CD14-positive monocyte (primary cell): Measurements from ENCODE around the gene BAAT. TPM values are rescaled to one million over a fixed set of nuclear protein-coding genes. Genes with fewer than 3 reads are reported as not detected.

ENCODE experiments used
- DNase-seq, 3 donors: peaks; one replicate each; pipeline ENCODE4 v3.0.0-alpha.2; 2011 to 2022
- H2AFZ ChIP-seq: 2 replicates; pipeline ENCODE4 v1.6.0; 2012; ENCODE audit warnings: mild to moderate bottlenecking, low read depth, low read length, inconsistent platforms; ENCODE audit not compliant: insufficient read depth, poor library complexity, severe bottlenecking
- H3K27ac ChIP-seq, 2 donors: 1 replicate in 1 of 2; 2 replicates in 1 of 2; pipeline ENCODE4 v1.5.1; 2012 to 2013; ENCODE audit warnings: low read length in 2 of 2, control low read depth in 1 of 2, inconsistent platforms in 1 of 2, low read depth in 1 of 2, mild to moderate bottlenecking in 1 of 2
- H3K27me3 ChIP-seq, 2 donors: one replicate each; pipeline versions ENCODE4 v1.6.0 to v1.6.1; 2011 to 2013; ENCODE audit warnings: low read length in 2 of 2; ENCODE audit not compliant: control insufficient read depth in 2 of 2, insufficient read depth in 2 of 2
- H3K36me3 ChIP-seq, 2 donors: replicated peaks in 1 of 2; 1 replicate in 1 of 2; 2 replicates in 1 of 2; pipeline versions ENCODE4 v1.5.1 to v1.6.1; 2012 to 2013; ENCODE audit warnings: low read length in 2 of 2, control low read depth in 1 of 2, inconsistent platforms in 1 of 2, mild to moderate bottlenecking in 1 of 2; ENCODE audit not compliant: insufficient read depth in 2 of 2, control insufficient read depth in 1 of 2
- H3K4me1 ChIP-seq, 2 donors: 1 replicate in 1 of 2; 2 replicates in 1 of 2; pipeline versions ENCODE4 v1.5.1 to v1.6.1; 2012 to 2013; ENCODE audit warnings: low read length in 2 of 2, control low read depth in 1 of 2, inconsistent platforms in 1 of 2, mild to moderate bottlenecking in 1 of 2, moderate library complexity in 1 of 2; ENCODE audit not compliant: insufficient read depth in 2 of 2, control insufficient read depth in 1 of 2
- H3K4me2 ChIP-seq: replicated peaks from 2 replicates; pipeline ENCODE3; 2012; ENCODE audit warnings: low read length, moderate library complexity, mild to moderate bottlenecking; ENCODE audit not compliant: poor library complexity, severe bottlenecking; ENCODE audit errors: extremely low read depth
- H3K4me3 ChIP-seq, 3 experiments: fragments of 200-600 bp in 1 of 3; sonication (generic) in 1 of 3; replicated peaks in 1 of 3; 1 replicate in 2 of 3; 2 replicates in 1 of 3; pipeline ENCODE4 v1.5.1; 2011 to 2013; ENCODE audit warnings: low read length in 3 of 3, mild to moderate bottlenecking in 3 of 3, control low read depth in 2 of 3, low read depth in 2 of 3, inconsistent platforms in 1 of 3, moderate library complexity in 1 of 3
- H3K79me2 ChIP-seq: 2 replicates; pipeline ENCODE4 v1.6.0; 2012; ENCODE audit warnings: mild to moderate bottlenecking, control low read depth, inconsistent platforms, low read length, moderate library complexity; ENCODE audit not compliant: insufficient read depth
- H3K9ac ChIP-seq: 2 replicates; pipeline ENCODE4 v1.6.0; 2017; ENCODE audit warnings: low read length, mild to moderate bottlenecking; ENCODE audit not compliant: insufficient read depth, poor library complexity, severe bottlenecking
- H3K9me3 ChIP-seq, 2 donors: replicated peaks in 1 of 2; 1 replicate in 1 of 2; 2 replicates in 1 of 2; pipeline versions ENCODE4 v1.5.1 to v1.6.1; 2012 to 2013; ENCODE audit warnings: low read length in 2 of 2, control low read depth in 1 of 2; ENCODE audit not compliant: control insufficient read depth in 1 of 2, insufficient read depth in 1 of 2
- H4K20me1 ChIP-seq: 2 replicates; pipeline ENCODE4 v1.6.0; 2012; ENCODE audit warnings: mild to moderate bottlenecking, low read length, control low read depth, moderate library complexity; ENCODE audit not compliant: insufficient read depth
- H3K27ac Mint-ChIP-seq, 7 donors: one replicate each; pipeline ENCODE4 v1.8.0; 2020; ENCODE audit warnings: mild to moderate bottlenecking in 7 of 7, mixed read lengths in 7 of 7, moderate library complexity in 6 of 7, inconsistent platforms in 2 of 7
- H3K27me3 Mint-ChIP-seq, 3 donors: one replicate each; pipeline ENCODE4 v1.8.0; 2021 to 2022; ENCODE audit warnings: low read depth in 3 of 3, mild to moderate bottlenecking in 3 of 3, mixed read lengths in 3 of 3, moderate library complexity in 3 of 3, inconsistent platforms in 1 of 3
- H3K36me3 Mint-ChIP-seq, 2 donors: one replicate each; pipeline ENCODE4 v1.8.0; 2020; ENCODE audit warnings: mixed read lengths in 2 of 2, inconsistent platforms in 1 of 2, mild to moderate bottlenecking in 1 of 2
- H3K4me1 Mint-ChIP-seq: one replicate; pipeline ENCODE4 v1.8.0; 2020; ENCODE audit warnings: mild to moderate bottlenecking, mixed read lengths
- H3K4me3 Mint-ChIP-seq, 2 donors: one replicate each; pipeline ENCODE4 v1.8.0; 2020; ENCODE audit warnings: mild to moderate bottlenecking in 2 of 2, mixed read lengths in 2 of 2, moderate library complexity in 1 of 2
- H3K9me3 Mint-ChIP-seq, 7 donors: one replicate each; pipeline ENCODE4 v1.8.0; 2020 to 2022; ENCODE audit warnings: mixed read lengths in 7 of 7, mild to moderate bottlenecking in 6 of 7, moderate library complexity in 6 of 7, inconsistent platforms in 2 of 7
- WGBS: methylation state at CpG from one replicate; pipeline ENCODE4 v1.1.5; 2013; ENCODE audit warnings: missing lambda C conversion rate; ENCODE audit not compliant: insufficient coverage; 5-methylcytosine and 5-hydroxymethylcytosine counted together
- intact Hi-C, 2 donors: fragments of 100-400 bp; cut with micrococcal nuclease; formaldehyde crosslinking; loops; one replicate each; pipeline versions ENCODE4 v1.15.0 to v1.15.1; 2023
- polyA plus RNA-seq, 3 donors: library from polyadenylated mRNA; depleted of rRNA in 1 of 3; unstranded in 2 of 3; stranded (reverse) in 1 of 3; fragments of 300-500 nt in 2 of 3; fragments of >200 nt in 1 of 3; fragmentation: Illumina TruSeq in 2 of 3; gene quantifications; 1 replicate in 2 of 3; 2 replicates in 1 of 3; pipeline ENCODE4 v1.2.3, GENCODE V29; 2012 to 2021
- TF ChIP-seq, protein P1 (sequence below): fragments of 200-600 bp; IDR thresholded peaks from one replicate; pipeline ENCODE4 v1.8.0; 2022; ENCODE audit warnings: antibody characterized with exemption, mild to moderate bottlenecking

Gene BAAT
- polyA plus RNA-seq, 3 donors: not detected

DNA sequence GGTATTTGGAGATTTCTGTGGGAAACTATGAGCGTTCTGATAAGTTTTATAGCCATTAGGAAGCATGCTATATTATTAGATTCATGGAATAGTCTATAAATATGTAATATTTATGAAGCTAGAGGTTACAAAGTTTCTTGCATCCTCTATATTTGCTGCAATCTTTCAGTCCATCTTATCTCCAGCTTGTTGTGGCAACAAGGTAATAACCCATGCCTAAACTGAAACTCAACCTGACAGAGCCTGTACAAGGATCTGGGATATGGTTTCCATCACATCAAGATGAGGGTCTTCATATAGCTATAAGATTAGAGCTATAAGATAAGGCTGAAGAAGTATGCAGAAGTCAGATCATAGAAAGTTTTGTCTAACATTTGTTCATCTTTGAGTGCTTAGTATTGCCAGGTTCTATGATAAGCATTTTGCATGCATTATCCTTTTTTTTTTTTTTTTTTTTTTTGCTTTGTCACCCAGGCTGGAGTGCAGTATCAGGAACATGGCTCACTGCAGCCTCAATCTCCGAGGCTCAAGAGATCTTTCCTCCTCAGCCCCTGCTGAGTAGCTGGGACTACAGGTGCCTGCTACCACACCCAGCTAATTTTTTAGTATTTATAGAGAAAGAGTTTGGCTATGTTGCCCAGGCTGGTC lies 14.8 kb downstream of the BAAT start:
- Histone ChIP-seq H4K20me1 (no peaks in the 10 kb centered on the region), H3K9ac (no peak overlapping the region), H3K27ac (no peak overlapping the region), H3K36me3 (no peaks in the 10 kb centered on the region), H3K4me1 (no peaks in the 10 kb centered on the region), H3K9me3 (no peaks in the 10 kb centered on the region), H3K4me3 (no peak overlapping the region), H3K79me2 (no peaks in the 10 kb centered on the region), H3K4me2 (no peak overlapping the region), H3K27me3 (no peaks in the 10 kb centered on the region), H2AFZ (no peak overlapping the region)
- Mint-ChIP-seq H3K27me3 (peaks cover 0 to 7% (median 4%) of the 10 kb centered on the region in 3 donors), H3K4me3 (no peak overlapping the region), H3K4me1 (no peaks in the 10 kb centered on the region), H3K36me3 (no peaks in the 10 kb centered on the region), H3K9me3 (peaks cover 0 to 2% (median 0%) of the 10 kb centered on the region in 7 donors), H3K27ac (no peak overlapping the region)
- TF ChIP-seq, protein P1, sequence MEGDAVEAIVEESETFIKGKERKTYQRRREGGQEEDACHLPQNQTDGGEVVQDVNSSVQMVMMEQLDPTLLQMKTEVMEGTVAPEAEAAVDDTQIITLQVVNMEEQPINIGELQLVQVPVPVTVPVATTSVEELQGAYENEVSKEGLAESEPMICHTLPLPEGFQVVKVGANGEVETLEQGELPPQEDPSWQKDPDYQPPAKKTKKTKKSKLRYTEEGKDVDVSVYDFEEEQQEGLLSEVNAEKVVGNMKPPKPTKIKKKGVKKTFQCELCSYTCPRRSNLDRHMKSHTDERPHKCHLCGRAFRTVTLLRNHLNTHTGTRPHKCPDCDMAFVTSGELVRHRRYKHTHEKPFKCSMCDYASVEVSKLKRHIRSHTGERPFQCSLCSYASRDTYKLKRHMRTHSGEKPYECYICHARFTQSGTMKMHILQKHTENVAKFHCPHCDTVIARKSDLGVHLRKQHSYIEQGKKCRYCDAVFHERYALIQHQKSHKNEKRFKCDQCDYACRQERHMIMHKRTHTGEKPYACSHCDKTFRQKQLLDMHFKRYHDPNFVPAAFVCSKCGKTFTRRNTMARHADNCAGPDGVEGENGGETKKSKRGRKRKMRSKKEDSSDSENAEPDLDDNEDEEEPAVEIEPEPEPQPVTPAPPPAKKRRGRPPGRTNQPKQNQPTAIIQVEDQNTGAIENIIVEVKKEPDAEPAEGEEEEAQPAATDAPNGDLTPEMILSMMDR: no peak
- no peak for DNase-seq
- intact Hi-C loops: no loop called here
- no CpG with 5 or more reads among the region's 2 CpGs for WGBS

DNA sequence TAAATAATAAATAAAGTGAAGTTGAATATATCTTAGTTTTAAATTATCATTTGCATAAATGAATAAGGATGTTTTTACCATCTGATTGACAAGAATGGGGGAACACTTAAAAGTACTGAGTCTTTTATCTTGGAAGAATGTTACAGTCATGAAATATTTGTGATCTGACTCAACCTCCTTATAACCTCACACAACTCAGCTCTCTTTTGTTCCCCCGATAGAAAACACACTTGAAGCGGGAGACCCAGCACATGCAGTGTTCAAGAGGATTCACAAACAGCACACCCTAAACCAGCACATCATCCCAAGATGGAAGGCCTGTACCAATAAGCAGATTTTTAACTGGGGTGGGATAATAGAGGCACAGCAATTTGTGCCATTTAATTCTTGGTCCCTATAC lies 15.5 kb downstream of the BAAT start:
- H3K79me2 ChIP-seq: no peaks in the 10 kb centered on the region
- H3K27me3 Mint-ChIP-seq: peaks cover 0 to 7% (median 4%) of the 10 kb centered on the region in 3 donors
- no peaks in the 10 kb centered on the region for H3K4me1 Mint-ChIP-seq

More for the DNA sequence above, 15.5 kb downstream of the BAAT start:
- H2AFZ ChIP-seq: no peak overlapping the region
- no peaks in the 10 kb centered on the region for H4K20me1 ChIP-seq
- no peak overlapping the region for H3K27ac Mint-ChIP-seq
- DNase-seq: no peak
- H3K4me2 ChIP-seq: no peak overlapping the region
- WGBS: no CpG with 5 or more reads among the region's 2 CpGs
- no peak overlapping the region for H3K4me3 Mint-ChIP-seq
- H3K36me3 ChIP-seq: no peaks in the 10 kb centered on the region
- H3K9me3 ChIP-seq: no peaks in the 10 kb centered on the region
- TF ChIP-seq, protein P1: no peak
- H3K36me3 Mint-ChIP-seq: no peaks in the 10 kb centered on the region
- no peaks in the 10 kb centered on the region for H3K27me3 ChIP-seq
- H3K4me3 ChIP-seq: no peak overlapping the region
- no peaks in the 10 kb centered on the region for H3K4me1 ChIP-seq
- peaks cover 0 to 2% (median 0%) of the 10 kb centered on the region in 7 donors for H3K9me3 Mint-ChIP-seq
- H3K27ac ChIP-seq: no peak overlapping the region
- H3K9ac ChIP-seq: no peak overlapping the region
- intact Hi-C loops: no loop called here
